ENCODE data around the gene FBXO24. TPM values are rescaled to one million over a fixed set of nuclear protein-coding genes. Genes with fewer than 3 reads are reported as not detected.
"Not testable (repeated sequence)": the region's sequence is repeated elsewhere in the genome, so short reads cannot be mapped to it uniquely, and the experiment has no call there.

Gene FBXO24
- total RNA-seq, 1 donor: 0.43 TPM

GRCh38 chr7:100561491-100562194 is 24.5 kb upstream of the FBXO24 start:
- DNase-seq (ENCODE audit: low read depth): no peak
- no peak overlapping the region for H3K4me3 ChIP-seq (ENCODE audit: low read depth, low read length)
- TF ChIP-seq, protein P1, sequence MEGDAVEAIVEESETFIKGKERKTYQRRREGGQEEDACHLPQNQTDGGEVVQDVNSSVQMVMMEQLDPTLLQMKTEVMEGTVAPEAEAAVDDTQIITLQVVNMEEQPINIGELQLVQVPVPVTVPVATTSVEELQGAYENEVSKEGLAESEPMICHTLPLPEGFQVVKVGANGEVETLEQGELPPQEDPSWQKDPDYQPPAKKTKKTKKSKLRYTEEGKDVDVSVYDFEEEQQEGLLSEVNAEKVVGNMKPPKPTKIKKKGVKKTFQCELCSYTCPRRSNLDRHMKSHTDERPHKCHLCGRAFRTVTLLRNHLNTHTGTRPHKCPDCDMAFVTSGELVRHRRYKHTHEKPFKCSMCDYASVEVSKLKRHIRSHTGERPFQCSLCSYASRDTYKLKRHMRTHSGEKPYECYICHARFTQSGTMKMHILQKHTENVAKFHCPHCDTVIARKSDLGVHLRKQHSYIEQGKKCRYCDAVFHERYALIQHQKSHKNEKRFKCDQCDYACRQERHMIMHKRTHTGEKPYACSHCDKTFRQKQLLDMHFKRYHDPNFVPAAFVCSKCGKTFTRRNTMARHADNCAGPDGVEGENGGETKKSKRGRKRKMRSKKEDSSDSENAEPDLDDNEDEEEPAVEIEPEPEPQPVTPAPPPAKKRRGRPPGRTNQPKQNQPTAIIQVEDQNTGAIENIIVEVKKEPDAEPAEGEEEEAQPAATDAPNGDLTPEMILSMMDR (IDR thresholded peaks at IDR 0.05; ENCODE audit: insufficient read depth, low read depth, low read length): no peak

DNA sequence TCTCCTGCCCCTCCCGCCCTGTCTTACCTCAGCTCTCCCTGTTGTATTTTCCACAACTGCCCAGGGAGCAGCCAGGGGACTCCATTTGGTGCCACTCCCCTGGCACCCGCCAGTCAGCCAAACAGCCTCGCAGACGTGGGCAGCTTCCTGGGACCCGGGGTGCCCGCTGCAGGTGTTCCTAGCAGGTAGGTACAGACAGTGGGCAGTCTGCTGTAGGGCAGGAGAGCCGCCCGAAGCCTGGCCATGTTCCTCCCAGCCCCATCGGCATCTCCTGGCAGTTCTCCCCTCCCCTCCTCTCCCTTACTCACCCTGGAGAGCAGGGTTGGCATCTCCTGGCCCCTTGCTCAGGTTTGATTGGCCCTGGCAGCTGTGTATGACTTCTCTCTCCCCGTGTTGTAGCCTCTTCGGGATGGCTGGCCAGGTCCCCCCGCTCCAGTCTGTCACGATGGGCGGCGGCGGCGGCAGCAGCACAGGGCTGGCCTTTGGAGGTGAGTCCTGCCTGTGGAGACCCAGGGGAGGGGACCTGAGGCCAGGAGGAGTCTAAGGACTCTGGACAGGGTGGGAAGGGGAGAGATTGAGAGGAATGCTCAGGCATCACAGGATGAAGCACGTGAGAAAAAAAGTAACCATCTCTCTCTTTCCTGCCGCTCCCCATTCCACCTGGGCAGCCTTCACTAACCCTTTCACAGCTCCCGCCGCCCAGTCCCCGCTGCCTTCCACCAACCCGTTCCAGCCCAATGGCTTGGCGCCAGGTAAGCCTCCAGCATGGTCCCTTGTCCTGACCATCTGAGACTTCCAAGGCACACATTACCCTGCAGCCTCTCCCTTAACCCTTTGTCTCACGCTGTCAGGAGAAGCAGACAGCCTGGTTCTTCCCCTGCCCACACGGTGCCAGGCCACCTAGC is 23.7 kb upstream of the FBXO24 start:
- TF ChIP-seq, protein P1 (IDR thresholded peaks at IDR 0.05; ENCODE audit: insufficient read depth, low read depth, low read length): no peak
- no peak overlapping the region for H3K4me3 ChIP-seq (ENCODE audit: low read depth, low read length)
- no peak for DNase-seq (ENCODE audit: low read depth)

GRCh38 chr7:100563100-100563564 is 23.0 kb upstream of the FBXO24 start:
- TF ChIP-seq, protein P1 (IDR thresholded peaks at IDR 0.05; ENCODE audit: insufficient read depth, low read depth, low read length): no peak
- no peak for DNase-seq (ENCODE audit: low read depth)
- H3K4me3 ChIP-seq (ENCODE audit: low read depth, low read length): no peak overlapping the region

DNA sequence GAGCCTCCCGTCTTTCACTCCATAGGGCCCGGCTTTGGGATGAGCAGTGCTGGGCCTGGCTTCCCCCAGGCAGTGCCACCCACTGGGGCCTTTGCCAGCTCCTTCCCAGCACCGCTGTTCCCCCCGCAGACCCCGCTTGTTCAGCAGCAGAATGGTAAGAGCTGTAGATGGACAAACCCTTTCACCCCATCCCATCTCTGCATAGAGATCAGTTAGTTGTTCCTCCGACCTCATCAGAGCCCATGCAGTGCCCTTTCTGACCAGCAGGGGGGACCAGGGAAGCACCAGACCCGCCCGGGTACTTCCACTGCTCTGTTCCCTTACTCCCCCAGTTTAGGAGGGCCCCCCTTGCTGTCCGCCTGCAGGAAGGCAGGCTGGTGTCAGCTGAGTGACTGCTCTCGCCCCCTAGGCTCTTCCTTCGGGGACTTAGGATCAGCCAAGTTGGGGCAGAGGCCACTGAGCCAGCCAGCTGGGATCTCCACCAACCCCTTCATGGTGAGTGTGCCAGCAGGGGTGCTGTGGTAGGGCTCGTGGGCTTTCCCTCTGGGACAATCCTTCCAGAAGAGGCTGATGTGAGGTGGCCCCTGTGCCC is 22.2 kb upstream of the FBXO24 start:
- no peak overlapping the region for H3K4me3 ChIP-seq (ENCODE audit: low read depth, low read length)
- TF ChIP-seq, protein P1 (IDR thresholded peaks at IDR 0.05; ENCODE audit: insufficient read depth, low read depth, low read length): peak; percentile 99
- peak; percentile 73 for DNase-seq (ENCODE audit: low read depth)

- not testable (repeated sequence) for H3K4me3 ChIP-seq (ENCODE audit: low read depth, low read length); DNase-seq (ENCODE audit: low read depth)
Measured at GRCh38 chr7:100564405-100564804, 21.7 kb upstream of the FBXO24 start.

- no peak for DNase-seq (ENCODE audit: low read depth)
- TF ChIP-seq, protein P1 (IDR thresholded peaks at IDR 0.05; ENCODE audit: insufficient read depth, low read depth, low read length): no peak
- no peak overlapping the region for H3K4me3 ChIP-seq (ENCODE audit: low read depth, low read length)
Measured at GRCh38 chr7:100565133-100565571, 21.0 kb upstream of the FBXO24 start.
